Activated B cell treated with CpG ODN at 0.5 μM for 24 hours (primary cell): ENCODE data around the gene STX1B. TPM values are rescaled to one million over a fixed set of nuclear protein-coding genes. Genes with fewer than 3 reads are reported as not detected.

ENCODE experiments used
- ATAC-seq: fragments of 200-7000 bp; cut with Tn5 transposase; one replicate; pipeline ENCODE4 v1.10.0; 2021; ENCODE audit warnings: low read depth, mild to moderate bottlenecking, moderate library complexity
- CTCF ChIA-PET: fragments of 350-600 bp; sonication (Branson Sonifier 250); formaldehyde crosslinking; loops from one replicate; lab custom pipeline; 2021; ENCODE audit warnings: antibody characterized with exemption; lab: Charles Lee
- POLR2A ChIA-PET: fragments of 350-600 bp; sonication (Branson Sonifier 250); formaldehyde crosslinking; loops from one replicate; lab custom pipeline; 2021; ENCODE audit warnings: antibody characterized with exemption; lab: Charles Lee
- DNase-seq: peaks from one replicate; pipeline ENCODE4 v3.0.0; 2022
- H3K27ac Mint-ChIP-seq: one replicate; pipeline ENCODE4 v1.8.0; 2020; ENCODE audit warnings: mixed read lengths
- H3K27me3 Mint-ChIP-seq: one replicate; pipeline ENCODE4 v1.8.0; 2021; ENCODE audit warnings: mixed read lengths
- H3K36me3 Mint-ChIP-seq: one replicate; pipeline ENCODE4 v1.8.0; 2021; ENCODE audit warnings: low read depth, mixed read lengths
- H3K4me1 Mint-ChIP-seq: one replicate; pipeline ENCODE4 v1.8.0; 2021; ENCODE audit warnings: mixed read lengths
- H3K4me3 Mint-ChIP-seq: one replicate; pipeline ENCODE4 v1.8.0; 2020; ENCODE audit warnings: mild to moderate bottlenecking, mixed read lengths
- H3K9me3 Mint-ChIP-seq: one replicate; pipeline ENCODE4 v1.8.0; 2020; ENCODE audit warnings: mixed read lengths
- intact Hi-C: fragments of 100-400 bp; cut with micrococcal nuclease; formaldehyde crosslinking; loops from one replicate; pipeline ENCODE4 v1.15.1; 2024
- total RNA-seq: library from RNA; stranded (reverse); gene quantifications from 2 replicates; pipeline ENCODE4 v1.2.3, GENCODE V29; 2022
- TF ChIP-seq, protein P1 (sequence below): fragments of 200-600 bp; IDR thresholded peaks from one replicate; pipeline ENCODE4 v1.8.0; 2022; ENCODE audit warnings: antibody characterized with exemption, mild to moderate bottlenecking

STX1B gene
- total RNA-seq, 1 donor from 2014 or later = 1.2 TPM

DNA sequence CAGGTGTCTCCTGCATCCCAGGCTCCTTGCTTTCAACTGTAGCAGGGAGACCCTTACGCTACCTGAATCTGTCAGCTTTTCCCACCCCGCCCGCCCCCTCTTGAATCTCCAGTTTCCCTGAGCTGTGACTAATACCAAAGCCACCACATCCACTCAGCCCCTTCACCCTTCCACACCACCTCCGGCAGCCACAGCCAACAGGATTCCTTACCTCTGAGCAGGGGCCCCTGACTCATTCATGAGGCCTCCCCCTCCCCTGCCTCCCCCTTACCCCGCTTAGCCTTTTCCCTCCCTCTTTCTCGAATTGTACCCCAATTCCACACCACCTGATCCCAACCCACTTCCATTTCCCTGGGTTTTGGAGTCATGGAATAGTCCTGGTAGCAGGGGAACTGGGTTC, 2.3 kb downstream of the STX1B start:
- ATAC-seq (no peak), DNase-seq (no peak)
- H3K27ac Mint-ChIP-seq = no peak overlapping the region
- H3K4me1 Mint-ChIP-seq = peaks cover 13% of the 10 kb centered on the region
- H3K36me3 Mint-ChIP-seq = no peaks in the 10 kb centered on the region
- intact Hi-C loops = no loop called here
- no peak overlapping the region for H3K4me3 Mint-ChIP-seq
- H3K9me3 Mint-ChIP-seq = no peaks in the 10 kb centered on the region
- CTCF ChIA-PET = no interaction called here
- POLR2A ChIA-PET = no interaction called here
- H3K27me3 Mint-ChIP-seq = peaks cover 35% of the 10 kb centered on the region
- TF ChIP-seq, protein P1, sequence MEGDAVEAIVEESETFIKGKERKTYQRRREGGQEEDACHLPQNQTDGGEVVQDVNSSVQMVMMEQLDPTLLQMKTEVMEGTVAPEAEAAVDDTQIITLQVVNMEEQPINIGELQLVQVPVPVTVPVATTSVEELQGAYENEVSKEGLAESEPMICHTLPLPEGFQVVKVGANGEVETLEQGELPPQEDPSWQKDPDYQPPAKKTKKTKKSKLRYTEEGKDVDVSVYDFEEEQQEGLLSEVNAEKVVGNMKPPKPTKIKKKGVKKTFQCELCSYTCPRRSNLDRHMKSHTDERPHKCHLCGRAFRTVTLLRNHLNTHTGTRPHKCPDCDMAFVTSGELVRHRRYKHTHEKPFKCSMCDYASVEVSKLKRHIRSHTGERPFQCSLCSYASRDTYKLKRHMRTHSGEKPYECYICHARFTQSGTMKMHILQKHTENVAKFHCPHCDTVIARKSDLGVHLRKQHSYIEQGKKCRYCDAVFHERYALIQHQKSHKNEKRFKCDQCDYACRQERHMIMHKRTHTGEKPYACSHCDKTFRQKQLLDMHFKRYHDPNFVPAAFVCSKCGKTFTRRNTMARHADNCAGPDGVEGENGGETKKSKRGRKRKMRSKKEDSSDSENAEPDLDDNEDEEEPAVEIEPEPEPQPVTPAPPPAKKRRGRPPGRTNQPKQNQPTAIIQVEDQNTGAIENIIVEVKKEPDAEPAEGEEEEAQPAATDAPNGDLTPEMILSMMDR = no peak

DNA sequence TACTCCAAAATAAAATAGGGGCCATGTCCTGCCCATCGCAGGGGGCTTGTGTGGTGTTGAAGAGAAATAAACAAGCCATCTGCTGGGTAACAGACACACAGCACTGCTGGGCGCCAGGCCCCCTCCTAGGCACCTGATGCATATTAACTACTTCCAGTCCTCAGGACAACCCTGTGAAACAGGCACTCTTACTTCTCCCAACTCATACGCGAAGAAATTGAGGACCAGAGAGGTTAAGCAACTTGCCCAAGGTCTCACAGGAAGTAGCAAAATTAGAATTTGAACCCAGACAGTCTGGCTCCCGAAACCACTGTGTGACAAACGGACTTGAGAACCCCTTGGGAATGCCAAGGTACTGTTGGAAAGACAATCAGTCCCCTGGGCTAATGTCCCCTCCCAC, 2.8 kb downstream of the STX1B start:
- Mint-ChIP-seq H3K9me3 (no peaks in the 10 kb centered on the region), H3K4me1 (peaks cover 13% of the 10 kb centered on the region), H3K27ac (no peak overlapping the region), H3K4me3 (no peak overlapping the region), H3K27me3 (peaks cover 35% of the 10 kb centered on the region), H3K36me3 (no peaks in the 10 kb centered on the region)
- DNase-seq (no peak), ATAC-seq (no peak)
- intact Hi-C loops = no loop called here
- TF ChIP-seq, protein P1 = no peak
- ChIA-PET POLR2A (no interaction called here), CTCF (no interaction called here)

DNA sequence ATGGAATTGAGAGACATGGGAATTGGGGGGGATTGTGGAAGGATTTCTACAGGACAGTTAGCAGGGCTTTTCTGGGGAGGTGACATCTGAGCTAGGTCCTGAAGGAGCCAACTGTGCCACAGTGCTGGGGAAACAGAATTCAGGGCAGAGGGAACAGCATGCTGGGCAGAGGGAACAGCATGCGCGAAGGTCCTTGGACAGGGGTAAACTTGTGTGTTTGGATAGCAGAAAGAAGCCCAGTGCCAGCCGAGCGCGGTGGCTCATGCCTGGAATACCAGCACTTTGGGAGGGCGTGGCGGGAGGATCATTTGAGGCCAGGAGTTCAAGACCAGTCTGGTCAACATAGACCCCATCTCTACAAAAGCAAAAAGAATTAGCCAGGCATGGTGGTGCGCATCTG, 3.8 kb downstream of the STX1B start:
- intact Hi-C loops = no loop called here
- peaks cover 29% of the 10 kb centered on the region for H3K27me3 Mint-ChIP-seq

DNA sequence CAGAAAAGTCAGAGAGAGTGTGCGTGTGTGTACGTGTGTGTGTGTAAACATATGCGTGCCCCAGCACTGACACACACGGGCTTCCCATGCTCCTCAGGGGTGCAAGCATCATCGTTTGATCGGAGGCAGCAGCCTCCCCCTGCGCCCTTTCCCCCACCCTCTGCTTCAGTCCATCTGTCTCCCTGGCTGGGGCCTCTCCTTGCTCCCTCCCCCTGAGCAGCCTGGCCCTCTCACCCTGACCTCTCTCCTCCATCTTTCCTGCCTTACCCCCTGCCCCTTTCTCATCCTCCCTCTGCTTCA, 4.4 kb downstream of the STX1B start:
- Mint-ChIP-seq H3K4me3 (no peak overlapping the region), H3K27me3 (peaks cover 23% of the 10 kb centered on the region), H3K27ac (no peak overlapping the region), H3K9me3 (no peaks in the 10 kb centered on the region), H3K4me1 (peaks cover 5% of the 10 kb centered on the region), H3K36me3 (no peaks in the 10 kb centered on the region)
- POLR2A ChIA-PET = no interaction called here
- CTCF ChIA-PET = no interaction called here
- no peak for ATAC-seq
- TF ChIP-seq, protein P1 = no peak
- intact Hi-C loops = no loop called here
- no peak for DNase-seq

More for the DNA sequence above, 3.8 kb downstream of the STX1B start:
- TF ChIP-seq, protein P1 = no peak
- no peak for DNase-seq
- H3K4me1 Mint-ChIP-seq = peaks cover 11% of the 10 kb centered on the region
- CTCF ChIA-PET = no interaction called here
- POLR2A ChIA-PET = no interaction called here
- no peak for ATAC-seq
- H3K9me3 Mint-ChIP-seq = no peaks in the 10 kb centered on the region
- no peaks in the 10 kb centered on the region for H3K36me3 Mint-ChIP-seq
- H3K27ac Mint-ChIP-seq = no peak overlapping the region
- H3K4me3 Mint-ChIP-seq = no peak overlapping the region

DNA sequence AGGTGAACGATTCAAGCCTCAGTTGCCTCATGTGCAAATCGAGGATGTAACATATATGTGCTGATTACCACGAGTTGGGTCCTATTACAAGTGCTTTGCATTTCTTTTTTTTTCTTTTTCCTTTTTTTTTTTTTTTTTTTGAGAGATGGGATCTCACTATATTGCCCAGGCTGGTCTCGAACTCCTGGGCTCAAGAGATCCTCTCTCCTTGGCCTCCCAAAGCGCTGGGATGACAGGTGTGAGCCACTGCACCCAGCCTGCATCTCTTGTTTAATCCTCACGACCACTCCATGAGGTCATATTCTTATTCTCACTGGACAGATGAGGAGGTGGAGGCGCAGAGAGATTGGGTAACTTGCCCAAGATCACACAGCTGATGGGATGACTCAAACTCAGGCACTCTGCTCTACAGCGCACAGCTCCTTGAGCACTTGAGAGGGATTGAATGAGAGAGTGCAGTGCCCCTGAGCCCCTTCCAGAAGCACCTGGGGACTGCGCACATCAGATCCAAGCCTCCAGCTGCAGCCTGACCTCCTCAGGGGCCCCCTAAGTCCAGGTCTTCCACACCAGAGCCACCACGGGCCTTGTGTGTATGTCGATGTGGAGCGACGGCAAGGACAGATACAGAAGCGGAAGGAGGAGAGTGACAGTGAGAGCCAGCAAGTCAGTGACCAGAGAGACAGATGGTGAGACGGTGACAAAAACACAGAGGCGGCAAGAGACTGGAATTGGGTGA, 4.9 kb downstream of the STX1B start:
- ATAC-seq (no peak), DNase-seq (no peak)
- ChIA-PET POLR2A (no interaction called here), CTCF (no interaction called here)
- no peak overlapping the region for H3K27ac Mint-ChIP-seq
- no peaks in the 10 kb centered on the region for H3K36me3 Mint-ChIP-seq
- intact Hi-C loops = no loop called here
- H3K9me3 Mint-ChIP-seq = no peaks in the 10 kb centered on the region
- TF ChIP-seq, protein P1 = no peak
- H3K4me3 Mint-ChIP-seq = no peak overlapping the region
- H3K27me3 Mint-ChIP-seq = peaks cover 20% of the 10 kb centered on the region
- H3K4me1 Mint-ChIP-seq = peaks cover 2% of the 10 kb centered on the region
